Fibroblast of upper back skin (primary cell): ENCODE data around the gene ORAI2.
"Not testable (repeated sequence)": the region's sequence is repeated elsewhere in the genome, so short reads cannot be mapped to it uniquely, and the experiment has no call there.

Experiments used
- DNase-seq: peaks from one replicate; pipeline ENCODE4 v3.0.0-alpha.2; 2013

The ORAI2 gene

DNA sequence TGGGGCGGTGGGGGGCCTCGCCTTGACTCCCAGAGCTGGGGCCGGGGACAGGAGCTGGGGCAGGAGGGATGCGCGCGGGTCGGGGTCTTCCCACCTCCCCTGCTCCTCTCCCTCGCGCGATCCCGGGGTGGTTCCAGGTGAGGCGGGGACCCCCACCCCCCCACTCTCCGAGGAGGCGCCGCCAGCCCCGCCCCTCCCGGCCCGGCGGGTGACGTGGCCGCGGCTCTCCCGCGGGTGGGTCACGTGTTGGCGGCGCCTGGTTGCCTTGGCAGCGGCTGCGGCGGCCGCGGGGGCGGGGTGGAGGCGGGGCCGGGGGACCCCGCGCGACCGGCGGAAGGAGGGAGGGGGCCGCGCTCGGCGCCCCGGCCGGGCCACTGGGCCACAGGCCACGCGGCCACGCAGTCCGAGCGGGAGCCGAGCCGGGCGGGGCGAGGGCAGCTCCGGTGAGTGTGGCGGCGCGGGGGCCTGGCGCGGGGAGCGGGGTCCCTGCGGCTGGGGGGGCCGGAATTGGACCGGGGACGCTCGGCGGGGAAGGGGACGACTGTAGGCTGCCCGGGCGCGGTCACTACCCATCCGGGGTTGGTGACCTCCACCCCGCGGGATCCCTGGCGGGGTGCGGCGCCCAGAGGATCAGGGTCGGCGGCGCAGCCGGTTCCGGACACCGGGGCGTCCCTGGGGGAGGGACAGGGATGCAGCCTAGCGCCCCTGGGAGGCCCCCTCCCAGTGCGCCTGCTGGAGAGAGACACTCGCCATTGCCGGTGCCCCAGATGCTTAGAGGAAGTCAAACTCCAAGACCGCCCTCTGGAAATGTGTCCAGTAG is at the start of gene ORAI2:
Gene ORAI2, plus strand, starts transcription at position 357 of the 820 bp plus-strand sequence. CDS start 5,382 bp downstream, outside the sequence.
- peak; percentile 66 for DNase-seq

DNA sequence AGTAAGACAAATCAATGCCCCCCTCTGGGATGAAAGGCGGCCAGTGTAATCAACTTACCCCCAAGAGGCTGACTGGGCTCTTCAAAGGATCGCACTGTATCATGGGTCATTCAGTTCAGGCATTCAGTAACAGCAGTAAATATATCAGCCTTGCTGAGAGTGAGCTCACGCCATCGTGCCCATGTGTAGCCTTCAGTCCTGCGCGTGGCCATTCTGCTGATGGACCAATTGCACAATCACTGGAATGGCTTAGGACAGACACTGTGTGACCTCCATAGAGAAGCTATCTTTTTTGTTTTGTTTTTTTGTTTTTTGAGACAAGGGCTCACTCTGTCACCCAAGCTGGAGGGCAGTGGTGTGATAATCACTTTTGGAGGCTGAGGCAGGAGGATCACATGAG is 46.3 kb upstream of the ORAI2 start:
- no peak for DNase-seq

DNA sequence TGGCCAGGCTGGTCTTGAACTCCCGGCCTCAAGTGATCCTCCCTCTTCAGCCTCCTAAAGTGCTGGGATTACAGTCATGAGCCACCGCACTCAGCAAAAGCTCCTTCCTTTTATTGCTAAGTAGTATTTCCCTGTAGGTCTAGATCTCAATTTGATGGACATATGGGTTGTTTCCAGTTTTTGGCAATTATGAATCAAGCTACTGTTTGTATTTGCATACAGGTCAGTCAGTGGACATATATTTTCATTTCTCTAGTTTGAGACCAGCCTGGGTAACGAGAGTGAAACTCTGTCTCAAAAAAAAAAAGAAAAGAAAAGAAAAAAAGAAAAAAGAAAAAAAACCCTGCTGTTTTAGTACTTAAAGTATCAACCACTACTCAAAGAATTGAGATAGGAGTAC is 43.6 kb upstream of the ORAI2 start:
- DNase-seq, result no peak

DNA sequence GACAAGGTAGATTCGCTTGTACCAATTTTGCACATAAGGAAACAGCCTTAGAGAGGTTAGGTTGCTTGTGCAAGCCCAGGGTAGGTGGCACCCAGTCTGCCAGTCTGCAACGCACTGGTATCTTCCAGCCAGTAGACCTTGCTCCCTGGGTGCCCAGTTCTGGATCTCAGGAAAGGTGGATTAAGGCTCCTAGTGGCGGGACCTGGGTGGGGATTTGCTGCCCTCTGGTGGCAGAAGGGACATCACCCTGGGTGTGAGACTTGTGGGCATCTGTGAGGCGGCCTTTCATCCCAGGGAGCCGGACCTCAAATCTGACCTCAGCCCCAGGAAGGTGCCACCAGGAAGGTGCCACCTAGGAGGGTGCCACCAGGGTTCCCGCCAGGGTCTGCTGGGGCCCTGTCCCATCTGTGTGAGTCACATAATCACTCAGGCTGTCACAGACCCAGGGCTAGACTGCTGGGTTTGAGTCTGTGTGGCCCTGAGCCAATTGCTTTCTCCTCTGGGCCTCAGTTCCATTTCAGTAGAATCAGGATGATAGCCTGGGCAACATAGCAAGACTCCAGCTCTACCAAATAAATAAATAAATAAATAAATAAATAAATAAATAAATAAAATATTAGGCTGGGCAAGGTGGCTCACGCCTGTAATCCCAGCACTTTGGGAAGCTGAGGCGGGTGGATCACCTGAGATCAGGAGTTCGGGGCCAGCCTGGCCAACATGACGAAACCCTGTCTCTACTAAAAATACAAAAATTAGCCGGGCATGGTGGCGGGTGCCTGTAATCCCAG is 42.5 kb upstream of the ORAI2 start:
- peak; percentile 67 for DNase-seq

DNA sequence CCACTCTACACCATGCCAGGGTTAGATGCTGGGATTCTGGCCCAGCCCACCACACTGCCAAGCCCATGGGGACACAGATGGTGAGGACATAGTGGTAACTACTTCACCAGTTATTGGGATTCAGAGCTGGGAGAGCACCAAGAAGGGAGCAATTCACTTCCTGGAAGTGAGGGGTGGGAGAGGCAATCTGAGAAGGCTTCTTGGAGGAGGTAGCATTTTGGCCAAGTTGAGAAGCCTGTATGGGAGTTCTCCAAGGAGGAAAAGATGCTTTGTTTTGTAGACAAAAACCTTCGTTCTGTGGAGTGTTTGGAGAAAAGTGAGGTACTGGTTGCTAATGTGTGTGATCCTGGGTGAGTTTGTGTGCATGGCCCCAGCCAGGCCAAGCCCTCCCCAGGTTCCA is 41.0 kb upstream of the ORAI2 start:
- DNase-seq, result no peak

GRCh38 chr7:102393467-102393866 is 39.9 kb upstream of the ORAI2 start:
- no peak for DNase-seq

DNA sequence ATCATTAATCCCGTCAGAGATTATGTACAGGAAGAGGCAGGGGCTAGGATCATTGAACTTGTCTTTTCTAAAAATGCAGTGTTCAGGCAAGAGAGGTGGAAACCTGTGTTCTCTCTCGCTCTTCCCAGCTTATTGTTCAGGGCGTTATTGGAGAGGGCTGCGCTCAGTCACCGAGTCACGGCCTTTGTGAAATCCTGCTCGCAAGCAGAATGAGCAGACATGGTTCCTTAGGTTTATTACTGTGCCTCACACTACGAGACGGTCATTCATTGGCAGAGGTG is 37.8 kb upstream of the ORAI2 start:
- no peak for DNase-seq

DNA sequence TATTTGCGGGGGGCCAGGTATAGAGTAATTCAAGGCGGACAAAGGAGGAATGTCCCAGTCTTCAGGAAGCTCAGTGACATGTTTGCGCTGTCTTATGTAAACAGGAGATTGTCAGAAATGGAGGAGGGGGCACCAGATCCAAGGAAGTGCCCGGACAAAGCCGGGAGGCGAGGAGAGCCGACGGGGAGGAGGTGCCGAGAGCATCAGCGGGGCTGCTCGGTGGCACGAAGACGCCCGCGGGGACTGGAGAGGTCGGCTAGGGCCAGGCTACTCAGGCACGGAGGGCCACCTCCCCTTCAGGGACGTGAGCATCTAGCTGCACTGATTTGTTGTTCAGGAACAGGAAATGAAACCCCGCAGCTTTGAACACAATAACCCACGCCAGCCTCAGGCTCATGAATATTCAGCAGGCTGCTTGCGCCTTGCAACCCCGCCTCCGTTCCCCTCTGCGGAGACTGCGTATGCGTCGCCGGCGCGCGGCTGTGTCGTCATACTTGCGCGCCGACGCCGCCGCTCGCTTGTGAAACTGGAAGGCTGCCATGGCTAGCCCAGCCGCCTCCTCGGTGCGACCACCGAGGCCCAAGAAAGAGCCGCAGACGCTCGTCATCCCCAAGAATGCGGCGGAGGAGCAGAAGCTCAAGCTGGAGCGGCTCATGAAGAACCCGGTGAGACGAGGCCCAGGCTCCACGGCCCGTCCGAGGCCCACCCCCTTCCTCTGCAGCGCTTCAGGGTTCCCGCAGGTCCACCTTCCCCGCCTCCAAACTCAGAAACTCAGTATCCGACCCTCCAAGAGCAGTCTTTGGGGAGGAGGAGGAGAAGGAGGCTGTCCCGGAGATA is 37.3 kb upstream of the ORAI2 start, which contains the start of gene PRKRIP1:
Gene PRKRIP1, plus strand, starts transcription at position 491 of the 837 bp plus-strand sequence. Its CDS starts 49 bp downstream, at position 540.
- peak; percentile 87 for DNase-seq

- no peak for DNase-seq
These were observed 36.7 kb upstream of the ORAI2 start for GRCh38 chr7:102396710-102397019.

GRCh38 chr7:102398543-102398942 is 34.8 kb upstream of the ORAI2 start:
- DNase-seq, result no peak

- DNase-seq, result no peak
These were observed 33.0 kb upstream of the ORAI2 start for GRCh38 chr7:102400360-102400759.

GRCh38 chr7:102403563-102403962 is 29.8 kb upstream of the ORAI2 start:
- no peak for DNase-seq

DNA sequence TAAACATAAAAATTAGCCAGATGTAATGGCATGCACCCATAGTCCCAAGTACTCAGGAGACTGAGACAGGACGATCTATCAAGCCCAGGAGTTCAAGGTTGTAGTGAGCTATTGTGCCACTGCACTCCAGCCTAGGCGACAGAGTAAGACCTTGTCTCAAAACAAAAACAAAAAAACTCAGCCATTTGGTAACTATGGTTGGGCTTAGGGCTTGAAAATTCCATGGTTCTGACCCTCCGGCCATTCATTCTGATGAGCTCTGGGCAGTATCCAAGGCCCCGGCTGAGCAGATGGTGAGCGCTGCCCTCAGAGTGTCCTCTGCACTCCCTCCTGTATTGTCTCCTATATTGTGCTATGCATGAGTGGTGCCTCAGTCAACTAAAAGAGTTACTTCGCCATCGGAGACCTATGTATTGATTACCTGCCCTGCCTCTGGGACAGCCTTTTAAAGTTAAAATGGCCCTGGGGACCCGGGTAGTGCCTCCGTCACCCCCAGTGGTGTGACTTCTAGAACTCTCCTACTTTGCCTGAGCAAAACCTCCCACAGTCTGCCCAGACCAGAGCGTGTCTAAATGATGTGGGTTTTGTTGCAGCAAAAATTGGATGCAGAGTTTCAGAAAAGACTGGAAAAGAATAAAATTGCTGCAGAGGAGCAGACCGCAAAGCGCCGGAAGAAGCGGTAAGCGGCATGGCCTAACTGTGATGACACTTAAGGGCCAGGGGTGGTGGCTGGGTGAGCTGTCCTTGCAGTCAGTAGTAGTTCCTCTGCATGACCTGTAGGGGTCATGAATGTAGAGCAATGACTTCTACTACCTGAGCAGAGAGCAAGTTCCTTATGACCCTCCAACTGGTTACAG is 29.1 kb upstream of the ORAI2 start:
- DNase-seq, result peak; percentile 45

- not testable (repeated sequence) for DNase-seq
These were observed 28.6 kb upstream of the ORAI2 start for GRCh38 chr7:102404862-102405188.

GRCh38 chr7:102407910-102408309 is 25.5 kb upstream of the ORAI2 start:
- DNase-seq, result no peak

DNA sequence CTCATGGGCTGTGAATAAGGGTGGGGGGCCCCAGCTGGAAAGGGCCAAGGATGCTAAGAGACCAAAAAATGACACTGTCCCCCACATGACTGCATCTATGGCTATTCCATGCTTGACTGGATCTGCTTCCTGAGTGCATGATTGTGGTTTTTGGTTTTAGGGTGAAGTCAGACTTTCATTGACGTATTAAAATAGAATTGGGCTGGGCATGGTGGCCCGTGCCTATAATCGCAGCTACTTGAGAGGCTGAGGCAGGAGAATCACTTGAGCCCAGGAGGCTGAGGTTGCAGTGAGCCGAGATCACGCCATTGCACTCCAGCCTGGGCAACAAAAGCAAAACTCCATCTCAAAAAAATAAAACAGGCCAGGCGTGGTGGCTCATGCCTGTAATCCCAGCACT is 24.8 kb upstream of the ORAI2 start:
- not testable (repeated sequence) for DNase-seq

DNA sequence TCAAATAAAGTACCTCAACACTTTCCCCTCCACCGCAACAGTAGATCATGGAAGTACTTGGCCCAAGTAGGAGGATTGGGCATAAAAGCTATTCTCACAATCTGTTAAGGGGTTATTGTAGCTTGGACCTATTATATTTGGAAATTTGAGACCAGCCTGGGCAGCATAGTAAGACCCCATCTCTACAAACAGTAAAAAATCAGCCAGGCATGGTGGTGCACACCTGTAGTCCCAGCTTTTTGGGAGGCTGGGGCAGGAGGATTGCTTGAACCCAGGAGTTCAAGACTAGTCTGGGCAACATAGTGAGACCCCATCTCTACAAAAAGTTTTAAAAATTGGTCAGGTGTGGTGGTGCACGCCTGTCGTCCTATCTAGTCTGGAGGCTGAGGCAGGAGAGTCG is 24.0 kb upstream of the ORAI2 start:
- no peak for DNase-seq

- no peak for DNase-seq
These were observed 23.3 kb upstream of the ORAI2 start for GRCh38 chr7:102410123-102410522.

- no peak for DNase-seq
These were observed 22.5 kb upstream of the ORAI2 start for GRCh38 chr7:102410918-102411317.

DNA sequence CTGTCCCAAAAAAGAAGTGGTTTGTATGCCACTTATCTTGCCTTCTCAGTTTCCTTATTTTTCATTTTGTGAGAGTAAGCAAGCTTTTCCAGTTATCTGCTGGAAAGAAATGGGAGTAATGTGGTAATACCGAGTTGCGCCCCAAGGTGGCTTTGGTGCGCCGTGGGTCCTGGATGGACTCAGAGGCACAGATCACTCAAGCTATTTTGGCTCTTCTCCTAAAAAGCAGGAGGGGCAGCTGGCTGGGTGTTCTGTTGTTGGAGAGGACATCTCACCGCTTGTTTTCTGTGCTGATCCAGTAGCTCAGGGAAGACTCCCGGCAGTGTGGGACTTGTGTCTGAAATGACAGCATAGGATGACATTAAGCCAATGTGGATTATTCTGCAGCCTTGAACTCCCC is 20.8 kb upstream of the ORAI2 start:
- DNase-seq, result no peak

DNA sequence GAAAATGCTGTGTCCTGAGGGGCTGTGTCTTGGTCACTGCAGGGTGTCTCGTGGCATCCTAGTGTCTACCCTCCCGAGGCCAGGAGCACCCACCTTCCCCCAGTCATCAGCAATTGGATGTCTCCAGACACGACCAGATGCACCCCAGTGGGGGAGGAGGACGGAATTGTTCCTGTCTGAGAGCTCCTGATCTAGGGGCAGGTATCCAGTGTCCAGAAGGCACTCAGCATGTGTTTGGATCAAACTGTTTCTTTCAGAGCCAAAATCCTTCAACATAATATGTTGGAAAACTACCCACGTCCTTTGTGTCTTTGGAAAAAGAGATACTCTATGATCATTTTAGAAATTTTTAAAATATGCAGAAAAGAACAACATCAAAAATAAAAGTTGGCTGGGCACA is 20.3 kb upstream of the ORAI2 start:
- no peak for DNase-seq

DNA sequence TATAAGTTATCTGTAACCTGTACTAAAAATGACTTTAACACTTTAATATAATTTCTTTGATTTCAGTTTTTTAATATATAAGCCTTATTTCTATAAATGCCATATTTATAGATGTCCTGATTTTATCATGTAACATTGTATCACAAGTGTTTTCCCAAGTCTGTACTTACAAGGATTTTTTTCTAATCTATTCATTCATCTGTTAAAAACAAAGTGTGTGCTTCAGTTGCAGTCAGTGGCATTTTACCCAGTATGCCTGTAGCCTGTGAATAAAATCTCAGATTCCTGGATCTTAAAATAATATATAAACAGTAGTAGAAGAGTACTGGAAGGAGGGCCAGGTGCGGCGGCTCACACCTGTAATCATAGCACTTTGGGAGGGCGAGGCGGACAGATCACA is 19.8 kb upstream of the ORAI2 start:
- no peak for DNase-seq
